GM08714 (cell line): ENCODE results near the gene CENPS.

Source experiments
- H3K4me3 ChIP-seq: fragments of 200-500 bp; sonication (Bioruptor generic); 2 replicates; pipeline ENCODE4 v1.5.1; 2014; ENCODE audit warnings: mild to moderate bottlenecking, low read length, inconsistent platforms
- ZNF274 ChIP-seq: IDR thresholded peaks from 2 replicates; pipeline ENCODE4 v1.6.1; 2012; ENCODE audit warnings: mild to moderate bottlenecking, low read depth, low read length

The CENPS gene

GRCh38 chr1:10431070-10431730, 967 bp downstream of the CENPS start:
- H3K4me3 ChIP-seq, result peak overlapping the region; percentile 77
- TF ChIP-seq ZNF274, result no peak

GRCh38 chr1:10432910-10433700, 2.9 kb downstream of the CENPS start:
- H3K4me3 ChIP-seq, result no peak overlapping the region
- no peak for TF ChIP-seq ZNF274

- TF ChIP-seq ZNF274, result no peak
- no peak overlapping the region for H3K4me3 ChIP-seq
Measured at GRCh38 chr1:10433790-10434189, 3.6 kb downstream of the CENPS start.

- no peak overlapping the region for H3K4me3 ChIP-seq
- no peak for TF ChIP-seq ZNF274
Measured at GRCh38 chr1:10434590-10434989, 4.4 kb downstream of the CENPS start.

GRCh38 chr1:10437052-10437451, 6.8 kb downstream of the CENPS start:
- H3K4me3 ChIP-seq, result no peak overlapping the region
- no peak for TF ChIP-seq ZNF274

GRCh38 chr1:10438677-10439163, 8.5 kb downstream of the CENPS start:
- TF ChIP-seq ZNF274, result no peak
- H3K4me3 ChIP-seq, result no peak overlapping the region

- no peak for TF ChIP-seq ZNF274
- H3K4me3 ChIP-seq, result no peak overlapping the region
Measured at GRCh38 chr1:10440305-10440704, 10.1 kb downstream of the CENPS start.

GRCh38 chr1:10440794-10441193, 10.6 kb downstream of the CENPS start:
- TF ChIP-seq ZNF274, result no peak
- no peak overlapping the region for H3K4me3 ChIP-seq

GRCh38 chr1:10444248-10444647, 14.0 kb downstream of the CENPS start:
- TF ChIP-seq ZNF274, result no peak

GRCh38 chr1:10444795-10445397, 14.7 kb downstream of the CENPS start:
- H3K4me3 ChIP-seq, result no peak overlapping the region
- no peak for TF ChIP-seq ZNF274

More at GRCh38 chr1:10444248-10444647, 14.0 kb downstream of the CENPS start:
- H3K4me3 ChIP-seq, result no peak overlapping the region

GRCh38 chr1:10446790-10447422, 16.7 kb downstream of the CENPS start:
- no peak for TF ChIP-seq ZNF274
- H3K4me3 ChIP-seq, result no peak overlapping the region

GRCh38 chr1:10449751-10450150, 19.5 kb downstream of the CENPS start, which contains the start of gene CORT:
CORT (plus strand) TSS chr1:10450031; CDS start chr1:10450224, 193 bp downstream.
- H3K4me3 ChIP-seq, result no peak within 1 kb of the TSS
- no peak for TF ChIP-seq ZNF274

GRCh38 chr1:10450156-10450814, 20.1 kb downstream of the CENPS start:
- no peak for TF ChIP-seq ZNF274

GRCh38 chr1:10450836-10451235, 20.6 kb downstream of the CENPS start:
- no peak overlapping the region for H3K4me3 ChIP-seq
- no peak for TF ChIP-seq ZNF274

More at GRCh38 chr1:10450156-10450814, 20.1 kb downstream of the CENPS start:
- H3K4me3 ChIP-seq, result no peak overlapping the region
